AG04450 (cell line): ENCODE data around the gene CAMKMT. TPM values are rescaled to one million over a fixed set of nuclear protein-coding genes. Genes with fewer than 3 reads are reported as not detected.

Experiments used
- CTCF ChIA-PET: fragments of 300-600, 350-600 bp; formaldehyde crosslinking; extraction: SDS; loops from one replicate; lab custom pipeline; 2022; ENCODE audit warnings: antibody characterized with exemption, inconsistent platforms; lab: Charles Lee
- POLR2A ChIA-PET: fragments of 350-600 bp; formaldehyde crosslinking; extraction: SDS; loops from one replicate; lab custom pipeline; 2021; ENCODE audit warnings: antibody characterized with exemption, inconsistent platforms; lab: Yijun Ruan, JAX
- DNase-seq: peaks from one replicate; pipeline ENCODE4 v3.0.0-alpha.2; 2011; ENCODE audit warnings: low read depth, low spot score
- H3K27ac ChIP-seq: one replicate; pipeline ENCODE4 v1.5.1; 2012; ENCODE audit warnings: low read depth, low read length, control low read depth
- H3K27me3 ChIP-seq: one replicate; pipeline ENCODE4 v1.6.0; 2012; ENCODE audit warnings: low read length; ENCODE audit not compliant: control insufficient read depth, insufficient read depth
- H3K4me3 ChIP-seq: 2 replicates; pipeline ENCODE4 v1.5.1; 2011; ENCODE audit warnings: mild to moderate bottlenecking, low read depth, low read length, control low read depth
- H3K9me3 ChIP-seq: 2 replicates; pipeline ENCODE4 v1.5.1; 2012; ENCODE audit warnings: low read length; ENCODE audit not compliant: control insufficient read depth, insufficient read depth
- CTCF ChIP-seq: IDR thresholded peaks from 2 replicates; pipeline ENCODE4 v1.5.1; 2011; ENCODE audit warnings: low read depth, low read length, control low read depth, inconsistent platforms
- polyA plus RNA-seq: library from polyadenylated mRNA; depleted of rRNA; stranded (reverse); fragments of >200 nt; gene quantifications from 2 replicates; pipeline ENCODE4 v1.2.3, GENCODE V29; 2011

CAMKMT gene
- polyA plus RNA-seq, 1 experiment: 10.2 TPM

- POLR2A ChIA-PET: no interaction called here
- Histone ChIP-seq H3K4me3 (no peak overlapping the region), H3K27me3 (no peaks in the 10 kb centered on the region), H3K9me3 (no peaks in the 10 kb centered on the region), H3K27ac (no peak overlapping the region)
- no peak for DNase-seq
- CTCF ChIA-PET: no interaction called here
- TF ChIP-seq CTCF: no peak
Measured at GRCh38 chr2:44692821-44693220, 331.1 kb downstream of the CAMKMT start.

GRCh38 chr2:44700824-44701223 is 339.1 kb downstream of the CAMKMT start:
- DNase-seq: no peak
- CTCF ChIA-PET: no interaction called here
- Histone ChIP-seq H3K4me3 (no peak overlapping the region), H3K9me3 (no peaks in the 10 kb centered on the region), H3K27ac (no peak overlapping the region), H3K27me3 (peaks cover 3% of the 10 kb centered on the region)
- POLR2A ChIA-PET: no interaction called here
- no peak for TF ChIP-seq CTCF

- peaks cover 3% of the 10 kb centered on the region for H3K27me3 ChIP-seq
Measured at GRCh38 chr2:44705356-44705755, 343.6 kb downstream of the CAMKMT start.

GRCh38 chr2:44705876-44706480 is 344.2 kb downstream of the CAMKMT start:
- DNase-seq: no peak
- H3K4me3 ChIP-seq: no peak overlapping the region
- CTCF ChIA-PET: interaction anchor here (3.5 kb wide), 1 partner anchor 226 kb away, joined by 17 read pairs; no protein-coding TSS in a partner anchor
- H3K9me3 ChIP-seq: no peaks in the 10 kb centered on the region
- H3K27ac ChIP-seq: no peak overlapping the region
- H3K27me3 ChIP-seq: no peaks in the 10 kb centered on the region
- POLR2A ChIA-PET: no interaction called here
- TF ChIP-seq CTCF: no peak

More at GRCh38 chr2:44705356-44705755, 343.6 kb downstream of the CAMKMT start:
- POLR2A ChIA-PET: no interaction called here
- no peaks in the 10 kb centered on the region for H3K9me3 ChIP-seq
- H3K27ac ChIP-seq: no peak overlapping the region
- TF ChIP-seq CTCF: no peak
- CTCF ChIA-PET: interaction anchor here (0.6 to 3.5 kb wide), 2 partner anchors 226 to 437 kb away, joined by 3 to 17 read pairs; no protein-coding TSS in a partner anchor
- DNase-seq: no peak
- no peak overlapping the region for H3K4me3 ChIP-seq

- no peaks in the 10 kb centered on the region for H3K9me3 ChIP-seq
- H3K27me3 ChIP-seq: no peaks in the 10 kb centered on the region
- ChIA-PET POLR2A (no interaction called here), CTCF (interaction anchor here (0.9 to 5.4 kb wide), 3 partner anchors 9 to 227 kb away, joined by 3 to 36 read pairs (median 17); no protein-coding TSS in a partner anchor)
- H3K4me3 ChIP-seq: no peak overlapping the region
- no peak overlapping the region for H3K27ac ChIP-seq
- no peak for DNase-seq
- TF ChIP-seq CTCF: no peak
Measured at GRCh38 chr2:44706681-44707553, 345.2 kb downstream of the CAMKMT start.
